ENCODE measurements around the gene SNRNP25. TPM values are rescaled to one million over a fixed set of nuclear protein-coding genes. Genes with fewer than 3 reads are reported as not detected.

The SNRNP25 gene
- total and polyA plus RNA-seq, 2 of the 8 experiments (the other 6 are each of a cell fraction or from before 2014, with no cell fraction given) = 53.0 to 58.4 TPM

DNA sequence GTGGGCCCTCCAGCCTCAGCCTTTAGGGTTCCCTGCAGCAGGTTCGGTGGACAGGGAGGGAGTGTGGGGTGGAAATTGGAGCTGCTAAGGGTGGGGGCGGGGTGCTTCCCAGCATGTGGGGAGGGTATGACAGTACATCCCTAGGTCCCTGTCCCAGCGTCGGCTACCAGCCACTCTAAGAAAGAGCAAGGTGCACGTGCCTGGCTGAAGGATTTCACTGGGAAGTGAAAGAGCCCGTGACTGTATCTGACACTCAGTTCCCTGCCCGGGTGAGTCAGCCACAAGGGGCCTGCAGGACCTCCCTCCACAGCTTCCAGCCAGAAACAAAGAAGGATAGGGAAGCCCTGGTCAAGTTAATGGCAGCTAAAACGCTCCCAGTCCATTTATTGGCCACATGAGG lies 4.1 kb downstream of the SNRNP25 start:
- Histone ChIP-seq H2BK120ac (replicated peaks; ENCODE audit: low read depth, low read length) (no peak overlapping the region), H3K27ac (ENCODE audit: low read depth, low read length) (no peak overlapping the region), H3K23ac (ENCODE audit: insufficient read length) (no peak overlapping the region), H3K36me3 (ENCODE audit: control insufficient read depth in 2 of 4, insufficient read depth in 4 of 4, low read length in 3 of 4) (peaks cover 18 to 50% (median 38%) of the 10 kb centered on the region in 4 experiments), H3K4me2 (ENCODE audit: insufficient read depth in 1 of 2, low read depth in 2 of 2, low read length in 2 of 2) (no peak overlapping the region), H2BK15ac (ENCODE audit: low read length) (no peak overlapping the region), H2AK5ac (ENCODE audit: low read depth, low read length) (no peak overlapping the region), H2BK12ac (ENCODE audit: low read depth, low read length) (no peak overlapping the region), H3K4ac (replicated peaks; ENCODE audit: insufficient read length, low read depth, low read length) (no peak overlapping the region), H4K91ac (replicated peaks; ENCODE audit: insufficient read length, low read length) (no peak overlapping the region), H3K4me1 (replicated peaks in 1 of 4; ENCODE audit: control insufficient read depth in 3 of 4, insufficient read depth in 4 of 4, low read length in 3 of 4) (no peaks in the 10 kb centered on the region), H2BK5ac (ENCODE audit: low read depth, low read length) (no peak overlapping the region), H3K14ac (ENCODE audit: insufficient read length) (no peak overlapping the region), H4K5ac (ENCODE audit: insufficient read length, low read depth, low read length) (no peak overlapping the region), H3K79me2 (ENCODE audit: control insufficient read depth in 1 of 2, insufficient read depth in 2 of 2, low read length in 2 of 2) (peaks cover 0 to 5% of the 10 kb centered on the region in 2 experiments; a peak in 2 of 4 replicates), H4K8ac (ENCODE audit: extremely low read depth, insufficient read depth, low read length) (no peak overlapping the region; the same call in 1 of the 2 replicates), H3K79me1 (ENCODE audit: low read depth, low read length) (no peaks in the 10 kb centered on the region; the same call in 1 of the 2 replicates), H2BK20ac (ENCODE audit: low read length) (no peak overlapping the region), H3K56ac (replicated peaks; ENCODE audit: insufficient read length, low read depth, low read length) (no peak overlapping the region), H4K20me1 (replicated peaks in 1 of 2; ENCODE audit: control insufficient read depth in 1 of 2, insufficient read depth in 2 of 2, low read length in 2 of 2) (peaks cover 2 to 8% of the 10 kb centered on the region in 2 experiments), H3K23me2 (ENCODE audit: low read depth, low read length) (peaks cover 5% of the 10 kb centered on the region; the same call in 1 of the 2 replicates), H3K9ac (replicated peaks in 1 of 4; ENCODE audit: extremely low read depth in 1 of 4, low read depth in 3 of 4, low read length in 3 of 4) (no peak overlapping the region), H3K4me3 (ENCODE audit: extremely low read depth in 1 of 4, insufficient read depth in 2 of 4, low read depth in 3 of 4, low read length in 4 of 4) (no peak overlapping the region), H2AFZ (ENCODE audit: low read length) (no peak overlapping the region), H3K27me3 (replicated peaks in 1 of 4; ENCODE audit: control insufficient read depth in 3 of 4, extremely low read depth in 1 of 4, insufficient read depth in 3 of 4, low read length in 3 of 4) (no peaks in the 10 kb centered on the region), H3K18ac (ENCODE audit: extremely low read depth, low read length) (no peak overlapping the region), H3K9me3 (ENCODE audit: insufficient read depth in 2 of 2, low read depth in 1 of 2, low read length in 1 of 2) (no peaks in the 10 kb centered on the region)
- FAIRE-seq (no peak), DNase-seq (ENCODE audit: low read depth in 1 of 2, low spot score in 2 of 2) (no peak)
- WGBS, 2 experiments (ENCODE audit: extremely low coverage in 1 of 2, insufficient coverage in 1 of 2, insufficient read length in 1 of 2, insufficient replicate concordance in 2 of 2, low coverage in 1 of 2, low lambda C conversion rate in 2 of 2, missing lambda C conversion rate in 1 of 2) = 90% methylated on average over 8 of the region's 8 CpGs; no CpG with 5 or more reads in 1 of the 2 experiments
- CTCF ChIA-PET (ENCODE audit: partially characterized antibody) = interaction anchor here (1.1 to 21.2 kb wide), 4 partner anchors 8 to 294 kb away, joined by 3 to 856 read pairs (median 8); partner anchors contain the start of gene MPG
- POLR2A ChIA-PET (ENCODE audit: partially characterized antibody) = interaction anchor here (0.9 to 2.6 kb wide), 4 partner anchors 9 to 39 kb away, joined by 3 to 14 read pairs (median 8); no protein-coding TSS in a partner anchor
- no peak for TF ChIP-seq RFX5 (IDR thresholded peaks at IDR 0.05; ENCODE audit: borderline replicate concordance, low read depth, low read length)
- TF ChIP-seq, protein P1, sequence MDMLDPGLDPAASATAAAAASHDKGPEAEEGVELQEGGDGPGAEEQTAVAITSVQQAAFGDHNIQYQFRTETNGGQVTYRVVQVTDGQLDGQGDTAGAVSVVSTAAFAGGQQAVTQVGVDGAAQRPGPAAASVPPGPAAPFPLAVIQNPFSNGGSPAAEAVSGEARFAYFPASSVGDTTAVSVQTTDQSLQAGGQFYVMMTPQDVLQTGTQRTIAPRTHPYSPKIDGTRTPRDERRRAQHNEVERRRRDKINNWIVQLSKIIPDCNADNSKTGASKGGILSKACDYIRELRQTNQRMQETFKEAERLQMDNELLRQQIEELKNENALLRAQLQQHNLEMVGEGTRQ (IDR thresholded peaks at IDR 0.05; ENCODE audit: low read length) = no peak
- TF ChIP-seq ZNF274 (IDR thresholded peaks at IDR 0.05; ENCODE audit: borderline replicate concordance, extremely low read depth, low read length) = no peak
